ENCODE measurements around the gene CCNG2.

CCNG2 gene

GRCh38 chr4:77154065-77154464, 2.9 kb upstream of the CCNG2 start:
- peaks cover 10 to 11% (median 11%) of the 10 kb centered on the region in 11 experiments; a peak in 21 of 22 replicates for H4K20me1 ChIP-seq
- peak overlapping the region in 6 of 11 experiments; percentile 10 to 100 (median 98); a peak in 5 of 22 replicates for H3K27ac ChIP-seq
- no peaks in the 10 kb centered on the region for H3K27me3 ChIP-seq
- peaks cover 0 to 8% (median 6%) of the 10 kb centered on the region in 11 experiments; a peak in 12 of 22 replicates for H3K36me3 ChIP-seq
- H3K4me2 ChIP-seq, result peak overlapping the region; percentile 70 to 91 (median 88); a peak in 21 of 22 replicates
- H3K9ac ChIP-seq, result no peak overlapping the region
- no peaks in the 10 kb centered on the region for H3K9me3 ChIP-seq (replicated peaks in 1 of 11)
- no peak for TF ChIP-seq Cebpa-rat (IDR thresholded peaks at IDR 0.05)
- H3K4me3 ChIP-seq, result no peak overlapping the region
- H3K4me1 ChIP-seq, result peaks cover 50 to 55% (median 53%) of the 10 kb centered on the region in 10 experiments

GRCh38 chr4:77154761-77155499, 2.1 kb upstream of the CCNG2 start:
- no peaks in the 10 kb centered on the region for H3K27me3 ChIP-seq
- peaks cover 59 to 64% (median 62%) of the 10 kb centered on the region in 10 experiments for H3K4me1 ChIP-seq
- TF ChIP-seq Cebpa-rat (IDR thresholded peaks at IDR 0.05), result no peak
- H4K20me1 ChIP-seq, result peaks cover 13 to 20% (median 19%) of the 10 kb centered on the region in 11 experiments; a peak in 21 of 22 replicates
- H3K36me3 ChIP-seq, result peaks cover 8 to 17% (median 15%) of the 10 kb centered on the region in 11 experiments; a peak in 21 of 22 replicates
- peak overlapping the region in 7 of 11 experiments; percentile 44 to 100 (median 98); a peak in 14 of 22 replicates for H3K27ac ChIP-seq
- H3K9me3 ChIP-seq (replicated peaks in 1 of 11), result no peaks in the 10 kb centered on the region
- H3K4me3 ChIP-seq, result no peak overlapping the region
- peak overlapping the region; percentile 70 to 91 (median 88) for H3K4me2 ChIP-seq
- peak overlapping the region in 5 of 11 experiments; percentile 2 to 99 (median 23); a peak in 6 of 22 replicates for H3K9ac ChIP-seq

DNA sequence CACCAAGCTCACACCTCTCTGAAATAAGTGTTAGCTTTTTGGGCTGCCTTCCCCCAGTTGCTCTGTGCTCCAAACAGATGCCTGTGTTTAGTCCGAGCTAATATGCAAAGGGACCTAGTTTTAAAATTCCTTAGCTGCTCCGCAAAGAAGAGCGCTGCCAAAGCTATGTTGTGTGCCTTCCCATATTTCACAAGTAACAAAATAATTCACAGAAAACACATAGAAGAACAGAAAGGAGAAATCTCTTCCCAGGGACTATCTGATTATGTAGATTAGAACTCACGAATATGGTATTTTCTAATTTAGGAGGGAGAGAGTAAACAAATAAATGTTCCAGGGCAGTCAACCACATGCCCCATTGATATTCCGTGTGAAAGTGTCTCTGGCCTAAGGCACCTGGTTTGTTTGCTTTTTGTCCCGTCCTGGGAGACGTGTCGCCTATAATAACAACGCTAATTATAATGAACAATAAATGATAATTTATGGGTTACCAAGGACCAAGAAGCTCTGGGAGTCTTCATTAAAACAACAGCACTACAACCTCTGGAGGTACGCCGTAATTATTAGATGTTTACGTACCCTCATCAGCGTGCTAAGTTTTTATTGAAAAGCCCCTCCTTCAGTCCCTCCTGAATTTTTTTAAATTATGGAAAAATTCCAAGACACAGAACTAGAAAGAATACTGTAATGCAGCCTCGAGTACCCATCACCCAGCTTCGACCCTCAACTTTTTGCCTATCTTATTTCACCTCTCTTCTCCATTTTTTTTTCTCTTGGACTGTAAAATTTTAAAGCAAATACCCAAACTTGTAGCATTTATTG, 1.2 kb upstream of the CCNG2 start:
- H3K4me2 ChIP-seq, result peak overlapping the region; percentile 70 to 91 (median 88)
- TF ChIP-seq Cebpa-rat (IDR thresholded peaks at IDR 0.05), result no peak
- H4K20me1 ChIP-seq, result peaks cover 13 to 29% (median 27%) of the 10 kb centered on the region in 11 experiments; a peak in 21 of 22 replicates
- H3K9me3 ChIP-seq (replicated peaks in 1 of 11), result no peaks in the 10 kb centered on the region
- peak overlapping the region in 9 of 11 experiments; percentile 24 to 100 (median 98); a peak in 16 of 22 replicates for H3K27ac ChIP-seq
- H3K36me3 ChIP-seq, result peaks cover 16 to 26% (median 24%) of the 10 kb centered on the region in 11 experiments
- H3K9ac ChIP-seq, result peak overlapping the region in 10 of 11 experiments; percentile 95 to 100 (median 99); a peak in 19 of 22 replicates
- H3K4me3 ChIP-seq, result peak overlapping the region; percentile 90 to 100 (median 99)
- peaks cover 60 to 71% (median 65%) of the 10 kb centered on the region in 10 experiments for H3K4me1 ChIP-seq
- no peaks in the 10 kb centered on the region for H3K27me3 ChIP-seq

GRCh38 chr4:77156533-77156911, 485 bp upstream of the CCNG2 start:
- no peak for TF ChIP-seq Cebpa-rat (IDR thresholded peaks at IDR 0.05)
- Histone ChIP-seq H3K4me3 (peak overlapping the region; percentile 90 to 100 (median 99)), H3K4me1 (peaks cover 60 to 71% (median 65%) of the 10 kb centered on the region in 10 experiments), H3K9ac (peak overlapping the region; percentile 95 to 100 (median 99)), H3K36me3 (peaks cover 23 to 33% (median 31%) of the 10 kb centered on the region in 11 experiments), H4K20me1 (peaks cover 13 to 36% (median 27%) of the 10 kb centered on the region in 11 experiments; a peak in 21 of 22 replicates), H3K27ac (peak overlapping the region; percentile 93 to 100 (median 98)), H3K4me2 (peak overlapping the region; percentile 70 to 95 (median 88)), H3K9me3 (replicated peaks in 1 of 11) (no peaks in the 10 kb centered on the region), H3K27me3 (no peaks in the 10 kb centered on the region)

DNA sequence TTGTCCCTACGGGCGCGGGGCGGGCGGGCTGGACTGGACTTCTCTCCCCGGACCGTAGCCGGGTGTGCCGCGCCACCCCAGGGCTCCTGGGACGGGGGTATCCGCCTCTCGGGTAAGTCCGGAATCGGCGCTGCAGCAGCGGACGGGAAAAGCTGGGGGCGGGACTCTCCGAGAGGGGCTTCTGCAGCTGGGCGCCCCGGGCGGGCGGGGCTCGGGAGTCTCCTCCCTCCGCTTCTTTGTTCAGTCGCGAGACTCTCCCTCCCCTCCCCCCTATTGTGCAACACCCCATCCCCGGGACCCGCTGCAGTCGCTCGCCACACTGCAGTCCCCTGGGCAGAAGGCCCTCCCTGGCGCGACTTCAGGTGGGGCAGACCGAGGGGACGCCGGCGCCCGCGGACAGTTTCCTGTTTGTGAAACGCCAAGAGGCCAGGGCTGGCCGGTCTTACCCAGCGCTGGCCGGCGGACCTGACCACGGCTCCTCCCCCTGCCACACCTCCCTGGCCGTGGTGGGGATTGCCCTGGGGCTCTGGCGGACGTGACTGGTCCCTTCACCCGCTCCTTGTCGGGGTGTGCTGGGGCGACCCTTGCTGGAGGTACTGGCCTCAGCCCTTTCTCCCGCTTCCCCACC, 966 bp downstream of the CCNG2 start:
- peaks cover 37 to 48% (median 45%) of the 10 kb centered on the region in 11 experiments for H3K36me3 ChIP-seq
- H3K9me3 ChIP-seq (replicated peaks in 1 of 11), result no peaks in the 10 kb centered on the region
- peak overlapping the region; percentile 93 to 100 (median 98); a peak in 21 of 22 replicates for H3K27ac ChIP-seq
- peak in 10 of 11 experiments; percentile 35 to 98 (median 89); a peak in 18 of 22 replicates for TF ChIP-seq Cebpa-rat (IDR thresholded peaks at IDR 0.05)
- peak overlapping the region; percentile 84 to 95 (median 91) for H3K4me2 ChIP-seq
- H3K9ac ChIP-seq, result peak overlapping the region; percentile 95 to 100 (median 99)
- H4K20me1 ChIP-seq, result peaks cover 13 to 50% (median 39%) of the 10 kb centered on the region in 11 experiments; a peak in 21 of 22 replicates
- H3K4me3 ChIP-seq, result peak overlapping the region; percentile 90 to 100 (median 99)
- H3K4me1 ChIP-seq, result peaks cover 52 to 66% (median 57%) of the 10 kb centered on the region in 10 experiments
- H3K27me3 ChIP-seq, result no peaks in the 10 kb centered on the region

DNA sequence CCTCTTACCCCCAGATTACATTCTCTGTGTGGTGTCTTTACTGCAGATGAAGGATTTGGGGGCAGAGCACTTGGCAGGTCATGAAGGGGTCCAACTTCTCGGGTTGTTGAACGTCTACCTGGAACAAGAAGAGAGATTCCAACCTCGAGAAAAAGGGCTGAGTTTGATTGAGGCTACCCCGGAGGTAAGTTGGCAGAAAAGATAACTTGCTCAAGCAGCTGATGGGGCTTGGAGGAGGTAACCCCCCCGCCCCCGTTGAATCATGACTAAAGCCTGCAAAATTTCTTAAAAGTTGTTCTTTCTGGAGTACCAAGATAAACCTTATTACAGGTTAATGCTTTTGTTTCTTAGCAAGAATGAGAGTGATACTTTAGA, 1.5 kb downstream of the CCNG2 start:
- Histone ChIP-seq H3K27me3 (no peaks in the 10 kb centered on the region), H3K9ac (peak overlapping the region; percentile 95 to 100 (median 99)), H3K4me2 (peak overlapping the region; percentile 84 to 95 (median 91)), H3K9me3 (replicated peaks in 1 of 11) (no peaks in the 10 kb centered on the region), H3K36me3 (peaks cover 41 to 53% (median 50%) of the 10 kb centered on the region in 11 experiments), H3K4me3 (peak overlapping the region; percentile 90 to 100 (median 99)), H3K4me1 (peaks cover 50 to 65% (median 54%) of the 10 kb centered on the region in 10 experiments), H3K27ac (peak overlapping the region; percentile 93 to 100 (median 98); a peak in 21 of 22 replicates), H4K20me1 (peaks cover 13 to 55% (median 42%) of the 10 kb centered on the region in 11 experiments; a peak in 21 of 22 replicates)
- no peak for TF ChIP-seq Cebpa-rat (IDR thresholded peaks at IDR 0.05)

DNA sequence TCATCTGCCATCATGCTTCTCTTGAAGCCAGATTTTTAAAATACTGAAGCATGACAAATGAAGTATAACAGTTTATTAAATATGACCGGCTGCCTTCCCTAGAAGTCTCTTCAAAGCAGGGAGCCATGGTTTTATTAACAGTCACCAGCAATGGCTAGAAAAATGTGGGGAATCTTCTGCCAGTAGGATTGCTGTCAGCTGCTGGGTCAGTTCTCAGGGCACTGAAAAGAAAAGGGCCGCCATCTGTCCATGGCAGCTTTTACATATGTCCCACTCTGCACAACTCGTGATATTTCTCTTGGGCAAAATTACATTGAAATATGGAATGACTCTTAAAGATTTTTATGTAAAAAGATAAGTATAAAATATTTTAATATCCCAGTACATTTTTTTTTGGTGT, 2.8 kb downstream of the CCNG2 start:
- Histone ChIP-seq H3K9ac (peak overlapping the region in 3 of 11 experiments; percentile 14 to 98 (median 15); a peak in 1 of 22 replicates), H3K4me2 (peak overlapping the region in 10 of 11 experiments; percentile 31 to 95 (median 91); a peak in 19 of 22 replicates), H3K27me3 (no peaks in the 10 kb centered on the region), H3K36me3 (peaks cover 55 to 66% (median 64%) of the 10 kb centered on the region in 11 experiments), H3K4me1 (peaks cover 37 to 51% (median 42%) of the 10 kb centered on the region in 10 experiments), H3K9me3 (replicated peaks in 1 of 11) (no peaks in the 10 kb centered on the region), H3K4me3 (peak overlapping the region in 1 of 10 experiments; percentile 100; a peak in 4 of 20 replicates), H3K27ac (no peak overlapping the region), H4K20me1 (peaks cover 13 to 68% (median 51%) of the 10 kb centered on the region in 11 experiments)
- TF ChIP-seq Cebpa-rat (IDR thresholded peaks at IDR 0.05), result no peak

GRCh38 chr4:77163641-77164040, 6.6 kb downstream of the CCNG2 start:
- peaks cover 17 to 39% (median 26%) of the 10 kb centered on the region in 10 experiments for H3K4me1 ChIP-seq
- no peak overlapping the region for H3K9ac ChIP-seq
- TF ChIP-seq Cebpa-rat (IDR thresholded peaks at IDR 0.05), result no peak
- H3K36me3 ChIP-seq, result peaks cover 93 to 100% (median 99%) of the 10 kb centered on the region in 11 experiments
- H4K20me1 ChIP-seq, result peaks cover 6 to 100% (median 67%) of the 10 kb centered on the region in 11 experiments
- no peak overlapping the region for H3K4me3 ChIP-seq
- H3K27me3 ChIP-seq, result no peaks in the 10 kb centered on the region
- H3K4me2 ChIP-seq, result no peak overlapping the region
- H3K27ac ChIP-seq, result no peak overlapping the region
- H3K9me3 ChIP-seq (replicated peaks in 1 of 11), result no peaks in the 10 kb centered on the region

Measured in BLaER1 treated with 17β-estradiol and CSF1 and Interleukin-3, amounts not matched to agents 10 nM and 100 nM (cell line).